LoVo (cell line): Measurements from ENCODE around the gene RPS13.
"Not testable (repeated sequence)": the region's sequence is repeated elsewhere in the genome, so short reads cannot be mapped to it uniquely, and the experiment has no call there.

Source experiments
- DNase-seq: peaks from one replicate; pipeline ENCODE4 v3.0.0-alpha.2; 2016; ENCODE audit warnings: low spot score

The RPS13 gene

GRCh38 chr11:17077520-17078401, at the start of gene RPS13:
TSS of gene RPS13 (minus strand) at chr11:17077667. CDS start at chr11:17077641, 26 bp downstream.
- DNase-seq, result peak; percentile 97

- no peak for DNase-seq
Observed at GRCh38 chr11:17121981-17122380, 44.5 kb upstream of the RPS13 start.

GRCh38 chr11:17117262-17117661, 39.8 kb upstream of the RPS13 start:
- DNase-seq, result no peak

DNA sequence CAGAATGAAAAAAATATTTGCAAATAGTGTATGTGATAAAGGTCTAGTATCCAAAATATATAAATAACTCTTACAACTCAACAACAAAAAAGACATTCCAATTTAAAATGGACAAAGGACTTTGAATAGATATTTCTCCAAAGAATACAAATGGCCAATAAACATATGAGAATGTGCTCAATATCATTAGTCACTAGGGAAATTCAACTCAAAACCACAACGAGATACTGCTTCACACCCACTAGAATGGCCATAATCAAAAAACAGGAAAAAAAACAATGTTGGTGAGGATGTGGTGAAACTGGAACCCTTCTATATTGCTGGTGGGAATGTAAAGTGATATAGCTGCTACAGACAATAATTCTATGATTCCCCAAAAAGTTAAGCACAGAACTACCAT, 38.6 kb upstream of the RPS13 start:
- no peak for DNase-seq

DNA sequence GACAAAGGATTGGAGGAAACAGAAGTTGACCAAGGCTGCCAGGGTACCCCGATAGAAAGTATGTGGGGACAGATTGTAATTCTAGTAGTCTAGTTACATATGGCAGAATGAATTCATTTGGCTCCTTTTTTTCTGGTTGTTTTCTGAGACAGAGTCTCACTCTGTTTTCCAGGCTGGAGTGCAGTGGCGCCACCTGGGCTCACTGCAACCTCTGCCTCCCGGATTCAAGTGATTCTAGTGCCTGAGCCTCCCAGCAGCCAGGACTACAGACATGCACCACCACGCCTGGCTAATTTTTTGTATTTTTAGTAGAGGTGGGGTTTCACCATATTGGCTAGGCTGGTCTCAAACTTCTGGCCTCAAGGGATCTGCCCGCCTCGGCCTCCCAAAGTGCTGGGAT, 30.3 kb upstream of the RPS13 start:
- not testable (repeated sequence) for DNase-seq

- DNase-seq, result not testable (repeated sequence)
Observed at GRCh38 chr11:17105404-17106040, 28.1 kb upstream of the RPS13 start.

GRCh38 chr11:17102462-17102861, 25.0 kb upstream of the RPS13 start:
- no peak for DNase-seq

- DNase-seq, result no peak
Observed at GRCh38 chr11:17098658-17099057, 21.2 kb upstream of the RPS13 start.

DNA sequence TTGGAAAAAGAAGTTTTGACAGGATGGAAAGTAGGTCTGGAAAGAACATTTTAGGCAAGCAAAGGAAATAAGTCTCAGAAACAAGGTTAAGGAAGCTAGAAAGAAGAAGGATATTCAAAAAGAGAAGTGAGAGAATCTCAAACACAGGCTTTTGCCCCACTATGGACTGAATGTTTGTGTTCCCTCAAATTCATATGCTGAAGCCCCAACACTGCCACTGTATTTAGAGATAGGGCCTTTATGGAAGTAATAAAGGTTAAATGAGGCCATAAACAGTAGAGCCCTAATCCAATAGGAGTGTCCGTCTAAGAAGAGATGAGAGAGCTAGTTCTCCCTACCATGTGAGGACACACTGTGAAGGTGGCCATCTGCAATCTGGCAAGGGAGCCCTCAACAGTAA, 20.6 kb upstream of the RPS13 start:
- DNase-seq, result no peak

GRCh38 chr11:17085976-17086375, 8.5 kb upstream of the RPS13 start:
- not testable (repeated sequence) for DNase-seq

GRCh38 chr11:17077240-17077519, 287 bp downstream of the RPS13 start:
- DNase-seq, result no peak

DNA sequence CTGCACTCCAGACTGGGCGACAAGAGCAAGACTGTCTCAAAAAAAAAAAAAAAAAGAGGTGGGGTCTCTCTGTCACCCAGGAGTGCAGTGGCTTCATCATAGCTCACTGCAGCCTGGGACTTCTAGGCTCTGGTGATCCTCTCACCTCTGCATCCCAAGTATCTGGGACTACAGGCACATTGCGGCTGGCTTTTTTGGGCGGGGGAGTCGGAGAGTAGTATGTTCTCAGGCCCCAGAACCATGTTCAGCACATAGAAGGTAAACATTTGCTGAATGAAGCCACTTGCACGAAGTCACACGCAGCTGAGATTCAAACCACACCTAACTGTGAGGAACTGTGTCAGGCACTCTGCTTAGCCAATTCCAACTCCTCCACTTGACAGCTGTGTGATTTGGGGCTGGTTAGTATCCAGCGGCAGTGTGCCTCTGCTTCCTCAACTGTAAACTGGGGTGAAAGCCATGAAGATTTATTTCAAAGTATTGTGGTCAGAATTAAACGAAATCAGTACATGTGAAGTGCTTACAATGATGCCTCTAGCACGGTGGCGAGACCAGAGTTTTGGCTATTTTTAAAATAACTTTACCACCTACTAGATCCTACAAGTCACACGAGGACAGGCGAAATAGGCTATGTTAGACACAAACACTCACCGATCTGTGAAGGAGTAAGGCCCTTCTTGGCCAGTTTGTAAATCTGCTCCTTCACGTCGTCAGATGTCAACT, 789 bp downstream of the RPS13 start:
- DNase-seq, result no peak

- no peak for DNase-seq
Observed at GRCh38 chr11:17075506-17075905, 2.0 kb downstream of the RPS13 start.

GRCh38 chr11:17073370-17074027, 4.0 kb downstream of the RPS13 start:
- no peak for DNase-seq

GRCh38 chr11:17067417-17067816, 10.1 kb downstream of the RPS13 start:
- DNase-seq, result no peak

GRCh38 chr11:17066691-17067090, 10.8 kb downstream of the RPS13 start:
- no peak for DNase-seq

DNA sequence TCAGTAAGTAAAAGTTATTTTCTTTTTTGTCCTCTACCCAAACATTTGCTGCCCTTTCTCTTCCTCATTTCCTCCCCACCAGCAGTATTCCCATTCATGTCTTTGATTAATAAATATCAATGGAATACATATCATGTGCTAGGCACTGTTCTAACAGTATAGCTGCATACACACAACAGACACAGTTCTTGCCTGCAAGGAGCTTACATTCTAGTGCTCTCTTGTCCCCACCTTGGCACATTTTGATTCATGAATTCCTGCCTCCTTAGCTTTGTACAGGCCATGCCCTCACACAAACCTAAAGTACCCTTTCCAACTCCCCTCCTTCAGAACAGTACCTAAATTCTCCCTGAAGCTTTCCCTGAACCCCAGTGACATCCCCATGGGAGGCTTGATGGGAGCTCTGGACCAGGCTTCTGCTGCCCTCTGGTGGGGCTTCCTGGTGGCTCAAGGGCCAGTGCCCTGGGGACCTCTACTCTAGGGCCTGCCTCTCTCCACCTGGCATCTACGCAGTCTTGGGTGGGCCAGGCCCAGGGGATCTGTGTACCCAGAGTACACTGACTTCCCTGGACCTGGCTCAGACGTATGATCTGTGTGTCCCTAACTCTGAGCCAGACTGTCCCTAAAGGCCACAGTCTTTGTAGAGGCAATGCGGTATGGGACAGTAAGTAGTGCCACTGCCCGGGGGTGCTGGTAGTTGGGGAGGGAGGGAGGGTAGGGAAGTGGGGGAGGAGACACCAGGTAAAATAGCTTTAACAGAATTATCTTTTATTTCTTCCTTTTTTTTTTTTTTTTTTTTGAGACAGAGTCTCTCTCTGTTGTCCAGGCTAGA, 14.1 kb downstream of the RPS13 start:
- peak; percentile 48 for DNase-seq

- not testable (repeated sequence) for DNase-seq
Observed at GRCh38 chr11:17051146-17051545, 26.3 kb downstream of the RPS13 start.

- peak; percentile 27 for DNase-seq
Observed at GRCh38 chr11:17048491-17048890, 29.0 kb downstream of the RPS13 start.

GRCh38 chr11:17046690-17047089, 30.8 kb downstream of the RPS13 start:
- DNase-seq, result no peak
